ENCODE results near the gene CEP85. TPM values are rescaled to one million over a fixed set of nuclear protein-coding genes. Genes with fewer than 3 reads are reported as not detected.

CEP85 gene
- total and polyA plus RNA-seq, 10 of the 15 experiments (the other 5 are each of a cell fraction or from before 2014, with no cell fraction given) = 8.4 to 26.8 (median 21.5) TPM

DNA sequence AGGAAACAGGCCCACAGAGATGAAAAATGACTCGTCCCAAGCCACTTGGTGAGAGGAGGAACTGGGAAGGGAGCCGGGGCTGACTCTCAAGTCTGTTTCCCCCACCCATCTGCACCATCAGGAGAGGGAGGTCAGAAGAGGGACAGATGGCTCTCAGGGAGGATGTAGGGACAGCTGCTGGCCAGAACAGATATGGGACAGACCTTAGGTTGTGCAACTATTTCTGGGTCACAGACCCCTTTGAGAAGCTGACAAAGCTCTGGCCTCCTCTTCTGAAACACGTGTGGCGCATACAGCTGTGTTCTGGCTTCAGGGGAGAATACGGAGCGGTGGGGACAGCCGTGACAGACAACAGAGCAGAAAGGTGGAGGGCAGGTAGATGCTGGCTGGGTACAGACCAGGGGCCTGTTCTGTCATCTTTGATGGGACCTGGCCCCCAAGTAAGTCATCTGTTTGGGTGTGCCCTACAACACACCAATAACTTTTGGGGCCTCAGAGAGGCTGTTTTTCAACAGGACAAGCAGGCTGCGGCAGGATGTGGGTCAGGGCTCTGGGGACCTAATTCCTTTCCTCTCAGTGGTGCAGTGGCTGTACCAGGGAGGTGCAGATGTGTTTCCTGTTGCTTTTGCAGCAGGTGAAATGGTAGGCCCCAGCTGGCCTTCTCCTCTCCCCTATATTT lies 53.2 kb downstream of the CEP85 start (continued):
- TF ChIP-seq, protein P1, sequence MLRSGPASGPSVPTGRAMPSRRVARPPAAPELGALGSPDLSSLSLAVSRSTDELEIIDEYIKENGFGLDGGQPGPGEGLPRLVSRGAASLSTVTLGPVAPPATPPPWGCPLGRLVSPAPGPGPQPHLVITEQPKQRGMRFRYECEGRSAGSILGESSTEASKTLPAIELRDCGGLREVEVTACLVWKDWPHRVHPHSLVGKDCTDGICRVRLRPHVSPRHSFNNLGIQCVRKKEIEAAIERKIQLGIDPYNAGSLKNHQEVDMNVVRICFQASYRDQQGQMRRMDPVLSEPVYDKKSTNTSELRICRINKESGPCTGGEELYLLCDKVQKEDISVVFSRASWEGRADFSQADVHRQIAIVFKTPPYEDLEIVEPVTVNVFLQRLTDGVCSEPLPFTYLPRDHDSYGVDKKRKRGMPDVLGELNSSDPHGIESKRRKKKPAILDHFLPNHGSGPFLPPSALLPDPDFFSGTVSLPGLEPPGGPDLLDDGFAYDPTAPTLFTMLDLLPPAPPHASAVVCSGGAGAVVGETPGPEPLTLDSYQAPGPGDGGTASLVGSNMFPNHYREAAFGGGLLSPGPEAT (IDR thresholded peaks at IDR 0.05; ENCODE audit: low read depth) = peak; percentile 22; the same call in 1 of the 2 replicates

GRCh38 chr1:26287811-26288210 lies 53.8 kb downstream of the CEP85 start:
- TF ChIP-seq, protein P2, sequence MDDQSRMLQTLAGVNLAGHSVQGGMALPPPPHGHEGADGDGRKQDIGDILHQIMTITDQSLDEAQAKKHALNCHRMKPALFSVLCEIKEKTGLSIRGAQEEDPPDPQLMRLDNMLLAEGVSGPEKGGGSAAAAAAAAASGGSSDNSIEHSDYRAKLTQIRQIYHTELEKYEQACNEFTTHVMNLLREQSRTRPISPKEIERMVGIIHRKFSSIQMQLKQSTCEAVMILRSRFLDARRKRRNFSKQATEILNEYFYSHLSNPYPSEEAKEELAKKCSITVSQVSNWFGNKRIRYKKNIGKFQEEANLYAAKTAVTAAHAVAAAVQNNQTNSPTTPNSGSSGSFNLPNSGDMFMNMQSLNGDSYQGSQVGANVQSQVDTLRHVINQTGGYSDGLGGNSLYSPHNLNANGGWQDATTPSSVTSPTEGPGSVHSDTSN (IDR thresholded peaks at IDR 0.05; ENCODE audit: insufficient replicate concordance, low read depth, low read length) = no peak
- TF ChIP-seq POLR2AphosphoS5 (IDR thresholded peaks at IDR 0.05; ENCODE audit: low read length) (no peak), NRF1 (conservative IDR thresholded peaks at IDR 0.05; ENCODE audit: low read depth, low read length) (no peak), RBBP5 (conservative IDR thresholded peaks at IDR 0.05) (no peak), TARDBP (IDR thresholded peaks at IDR 0.05; ENCODE audit: borderline replicate concordance) (no peak), CBFB (IDR thresholded peaks at IDR 0.05; ENCODE audit: low read depth) (no peak), ELK1 (IDR thresholded peaks at IDR 0.05; ENCODE audit: low read depth, low read length) (no peak), ZNF622 (IDR thresholded peaks at IDR 0.05) (no peak), SUPT20H (IDR thresholded peaks at IDR 0.05; ENCODE audit: borderline replicate concordance, control insufficient read depth, low read depth, low read length) (no peak), ZNF384 (IDR thresholded peaks at IDR 0.05; ENCODE audit: borderline replicate concordance, low read depth, low read length) (no peak)
- TF ChIP-seq, protein P3, sequence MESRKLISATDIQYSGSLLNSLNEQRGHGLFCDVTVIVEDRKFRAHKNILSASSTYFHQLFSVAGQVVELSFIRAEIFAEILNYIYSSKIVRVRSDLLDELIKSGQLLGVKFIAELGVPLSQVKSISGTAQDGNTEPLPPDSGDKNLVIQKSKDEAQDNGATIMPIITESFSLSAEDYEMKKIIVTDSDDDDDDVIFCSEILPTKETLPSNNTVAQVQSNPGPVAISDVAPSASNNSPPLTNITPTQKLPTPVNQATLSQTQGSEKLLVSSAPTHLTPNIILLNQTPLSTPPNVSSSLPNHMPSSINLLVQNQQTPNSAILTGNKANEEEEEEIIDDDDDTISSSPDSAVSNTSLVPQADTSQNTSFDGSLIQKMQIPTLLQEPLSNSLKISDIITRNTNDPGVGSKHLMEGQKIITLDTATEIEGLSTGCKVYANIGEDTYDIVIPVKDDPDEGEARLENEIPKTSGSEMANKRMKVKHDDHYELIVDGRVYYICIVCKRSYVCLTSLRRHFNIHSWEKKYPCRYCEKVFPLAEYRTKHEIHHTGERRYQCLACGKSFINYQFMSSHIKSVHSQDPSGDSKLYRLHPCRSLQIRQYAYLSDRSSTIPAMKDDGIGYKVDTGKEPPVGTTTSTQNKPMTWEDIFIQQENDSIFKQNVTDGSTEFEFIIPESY (IDR thresholded peaks at IDR 0.05) = no peak
- Histone ChIP-seq H3K79me2 (ENCODE audit: control insufficient read depth, insufficient read depth, low read length) (no peaks in the 10 kb centered on the region), H3K9ac (ENCODE audit: control insufficient read depth, insufficient read depth, low read length) (peak overlapping the region; percentile 49; the same call in 1 of the 2 replicates), H3K4me2 (ENCODE audit: control insufficient read depth, insufficient read depth) (peak overlapping the region; percentile 49; the same call in 1 of the 2 replicates), H3K27me3 (replicated peaks in 1 of 2; ENCODE audit: control insufficient read depth in 2 of 2, insufficient read depth in 2 of 2, low read length in 1 of 2) (no peaks in the 10 kb centered on the region), H4K20me1 (ENCODE audit: control insufficient read depth, insufficient read depth) (no peaks in the 10 kb centered on the region), H3K27ac (ENCODE audit: control insufficient read depth, insufficient read depth) (peak overlapping the region; percentile 86), H2AFZ (ENCODE audit: control insufficient read depth, low read depth, low read length) (0 out of 2 replicates have a peak overlapping the region, but pooled peaks have one; percentile 63), H3K9me3 (replicated peaks; ENCODE audit: control insufficient read depth, insufficient read depth, low read length) (no peaks in the 10 kb centered on the region), H3K4me3 (peak overlapping the region; percentile 12; the same call in 1 of the 2 replicates), H3K36me3 (ENCODE audit: control insufficient read depth in 2 of 2, insufficient read depth in 2 of 2, low read length in 1 of 2) (peaks cover 0 to 2% of the 10 kb centered on the region in 2 experiments; a peak in 1 of 4 replicates), H3K4me1 (ENCODE audit: control insufficient read depth, insufficient read depth, low read length) (peaks cover 77% of the 10 kb centered on the region)
- 41% methylated on average over 5 of the region's 5 CpGs for WGBS (ENCODE audit: insufficient coverage, insufficient replicate concordance, low lambda C conversion rate, missing lambda C conversion rate)
- CTCF ChIA-PET = interaction anchor here (0.7 to 18.0 kb wide), 17 partner anchors 8 to 578 kb away, joined by 3 to 879 read pairs (median 7); partner anchors contain the start of genes CD52, CEP85, SH3BGRL3 and UBXN11
- ATAC-seq (no peak), FAIRE-seq (no peak), DNase-seq (ENCODE audit: low read depth, low spot score) (no peak)
- intact Hi-C loops (cut with micrococcal nuclease; ENCODE audit: unreplicated experiment) (no loop called here), in situ Hi-C loops (cut with MboI) (loop anchor here (5.0 kb wide), 1 partner anchor 34 kb away; no protein-coding TSS in a partner anchor)
- BruUV-seq (replicated peaks) = no TSS peak
- RAD21 ChIA-PET (ENCODE audit: unreplicated experiment) = interaction anchor here (1.1 to 8.7 kb wide), 13 partner anchors 8 to 144 kb away, joined by 3 to 477 read pairs (median 7); partner anchors contain the start of genes CD52, CEP85, DHDDS and SH3BGRL3
- SMC1A ChIA-PET (ENCODE audit: uncharacterized antibody, unreplicated experiment) = interaction anchor here (0.9 to 11.1 kb wide), 13 partner anchors 8 to 145 kb away, joined by 3 to 474 read pairs (median 5); partner anchors contain the start of genes CD52, DHDDS and SH3BGRL3
- POLR2A ChIA-PET = interaction anchor here (0.7 to 9.2 kb wide), 8 partner anchors 8 to 340 kb away, joined by 3 to 253 read pairs (median 7); partner anchors contain the start of genes CD52, SH3BGRL3 and UBXN11
